HepG2 (cell line): ENCODE measurements around the gene ASGR1. TPM values are rescaled to one million over a fixed set of nuclear protein-coding genes. Genes with fewer than 3 reads are reported as not detected.

Experiments used
- ATF7 ChIP-seq, 2 experiments: fragments of 450-650 bp in 1 of 2; sonication (generic) in 1 of 2; formaldehyde crosslinking in 1 of 2; IDR thresholded peaks; 2 replicates each; pipeline versions ENCODE4 v1.4.0 to v1.6.1; 2016 to 2020; ENCODE audit warnings: antibody characterized with exemption in 1 of 2, mild to moderate bottlenecking in 1 of 2, missing genetic modification reagents in 1 of 2
- ELF4 ChIP-seq: sonication (generic); formaldehyde crosslinking; IDR thresholded peaks from 2 replicates; pipeline ENCODE4 v1.5.0; 2020; ENCODE audit warnings: missing genetic modification reagents, mild to moderate bottlenecking, moderate library complexity, borderline replicate concordance
- GABPA ChIP-seq, 2 experiments: IDR thresholded peaks; 2 replicates each; pipeline ENCODE4 v1.6.1; 2011 to 2016; ENCODE audit warnings: low read depth in 2 of 2, low read length in 1 of 2, missing biosample characterization in 1 of 2, missing genetic modification characterization in 1 of 2
- HMGA1 ChIP-seq: sonication (generic); formaldehyde crosslinking; conservative IDR thresholded peaks from 2 replicates; pipeline ENCODE4 v1.4.0; 2020; ENCODE audit warnings: missing genetic modification reagents
- HOXA3 ChIP-seq: sonication (generic); formaldehyde crosslinking; IDR thresholded peaks from 2 replicates; pipeline ENCODE4 v1.5.0; 2020; ENCODE audit warnings: missing genetic modification reagents
- MTA1 ChIP-seq: sonication (generic); formaldehyde crosslinking; IDR thresholded peaks from 2 replicates; pipeline ENCODE4 v1.4.0; 2020; ENCODE audit warnings: missing genetic modification reagents, mild to moderate bottlenecking, borderline replicate concordance
- MTF2 ChIP-seq: sonication (generic); formaldehyde crosslinking; IDR thresholded peaks from 2 replicates; pipeline ENCODE4 v1.5.0; 2020; ENCODE audit warnings: missing genetic modification reagents, borderline replicate concordance
- PHF8 ChIP-seq: sonication (generic); formaldehyde crosslinking; IDR thresholded peaks from 2 replicates; pipeline ENCODE4 v1.5.0; 2020; ENCODE audit warnings: missing genetic modification reagents
- PRMT3 ChIP-seq: sonication (generic); formaldehyde crosslinking; IDR thresholded peaks from 2 replicates; pipeline ENCODE4 v1.8.1; 2022; ENCODE audit warnings: low read depth, mild to moderate bottlenecking, moderate library complexity, missing genetic modification reagents, borderline replicate concordance
- RFX5 ChIP-seq: IDR thresholded peaks from 2 replicates; pipeline ENCODE4 v1.6.1; 2011; ENCODE audit warnings: low read depth, low read length, improper control_type of control experiment
- SAFB2 ChIP-seq: sonication (generic); formaldehyde crosslinking; IDR thresholded peaks from 2 replicates; pipeline ENCODE4 v1.5.1; 2020; ENCODE audit warnings: missing genetic modification reagents, low read depth, mild to moderate bottlenecking, borderline replicate concordance
- TBL1XR1 ChIP-seq: fragments of 150-350 bp; IDR thresholded peaks from 2 replicates; pipeline ENCODE4 v1.6.1; 2014; ENCODE audit warnings: borderline replicate concordance, low read length; ENCODE audit not compliant: partially characterized antibody
- TCF7 ChIP-seq: sonication (generic); IDR thresholded peaks from 2 replicates; pipeline ENCODE4 v1.6.1; 2016; ENCODE audit warnings: antibody characterized with exemption, low read depth
- XRCC5 ChIP-seq: fragments of 200-400 bp; formaldehyde crosslinking; optimal IDR thresholded peaks from 2 replicates; pipeline ENCODE3; 2017; ENCODE audit warnings: mild to moderate bottlenecking, low read length
- ZBTB1 ChIP-seq: sonication (generic); formaldehyde crosslinking; IDR thresholded peaks from 2 replicates; pipeline ENCODE4 v1.4.0; 2020; ENCODE audit warnings: missing genetic modification reagents, borderline replicate concordance
- ZNF296 ChIP-seq: sonication (generic); formaldehyde crosslinking; conservative IDR thresholded peaks from 2 replicates; pipeline ENCODE4 v1.5.0; 2020; ENCODE audit warnings: mild to moderate bottlenecking, missing genetic modification reagents
- ZNF607 ChIP-seq: sonication (generic); formaldehyde crosslinking; IDR thresholded peaks from 2 replicates; pipeline ENCODE4 v1.5.1; 2020; ENCODE audit warnings: missing genetic modification reagents, mild to moderate bottlenecking, borderline replicate concordance
- polyA plus RNA-seq, 8 experiments: library from polyadenylated mRNA; depleted of rRNA in 3 of 8; stranded (reverse) in 7 of 8; unstranded in 1 of 8; fragments of >200 nt; fragmentation: Illumina TruSeq in 4 of 8; extraction: Trizol in 4 of 8; gene quantifications; 2 replicates each; pipeline versions ENCODE4 v1.2.1 to v1.2.3, GENCODE V29; 2011 to 2016; ENCODE audit warnings: low read depth in 4 of 8, missing spikeins in 1 of 8, mixed read lengths in 1 of 8; ENCODE audit not compliant: insufficient read depth in 1 of 8
- total RNA-seq, 5 experiments: library from RNA; depleted of rRNA; stranded (reverse); fragments of >200 nt; fragmentation: Illumina TruSeq; extraction: Trizol; gene quantifications; 2 replicates each; pipeline ENCODE4 v1.2.3, GENCODE V29; 2016; ENCODE audit warnings: low read depth in 1 of 5
- TF ChIP-seq, protein P1 (sequence below): sonication (generic); formaldehyde crosslinking; IDR thresholded peaks from 2 replicates; pipeline ENCODE4 v1.4.0; 2020; ENCODE audit warnings: mild to moderate bottlenecking, missing genetic modification reagents
- TF ChIP-seq, protein P2 (sequence below): sonication (generic); formaldehyde crosslinking; IDR thresholded peaks from 2 replicates; pipeline ENCODE4 v1.4.0; 2020; ENCODE audit warnings: missing genetic modification reagents
- TF ChIP-seq, protein P3 (sequence below): sonication (generic); formaldehyde crosslinking; IDR thresholded peaks from 2 replicates; pipeline ENCODE4 v1.4.0; 2020; ENCODE audit warnings: missing genetic modification reagents, borderline replicate concordance
- TF ChIP-seq, protein P4 (sequence below): sonication (generic); formaldehyde crosslinking; IDR thresholded peaks from 2 replicates; pipeline ENCODE4 v1.8.0; 2023; ENCODE audit warnings: mild to moderate bottlenecking, missing genetic modification reagents

The ASGR1 gene
- total and polyA plus RNA-seq, 2 of the 13 experiments (the other 11 are each of a cell fraction or from before 2014, with no cell fraction given), result 353 to 796 TPM

DNA sequence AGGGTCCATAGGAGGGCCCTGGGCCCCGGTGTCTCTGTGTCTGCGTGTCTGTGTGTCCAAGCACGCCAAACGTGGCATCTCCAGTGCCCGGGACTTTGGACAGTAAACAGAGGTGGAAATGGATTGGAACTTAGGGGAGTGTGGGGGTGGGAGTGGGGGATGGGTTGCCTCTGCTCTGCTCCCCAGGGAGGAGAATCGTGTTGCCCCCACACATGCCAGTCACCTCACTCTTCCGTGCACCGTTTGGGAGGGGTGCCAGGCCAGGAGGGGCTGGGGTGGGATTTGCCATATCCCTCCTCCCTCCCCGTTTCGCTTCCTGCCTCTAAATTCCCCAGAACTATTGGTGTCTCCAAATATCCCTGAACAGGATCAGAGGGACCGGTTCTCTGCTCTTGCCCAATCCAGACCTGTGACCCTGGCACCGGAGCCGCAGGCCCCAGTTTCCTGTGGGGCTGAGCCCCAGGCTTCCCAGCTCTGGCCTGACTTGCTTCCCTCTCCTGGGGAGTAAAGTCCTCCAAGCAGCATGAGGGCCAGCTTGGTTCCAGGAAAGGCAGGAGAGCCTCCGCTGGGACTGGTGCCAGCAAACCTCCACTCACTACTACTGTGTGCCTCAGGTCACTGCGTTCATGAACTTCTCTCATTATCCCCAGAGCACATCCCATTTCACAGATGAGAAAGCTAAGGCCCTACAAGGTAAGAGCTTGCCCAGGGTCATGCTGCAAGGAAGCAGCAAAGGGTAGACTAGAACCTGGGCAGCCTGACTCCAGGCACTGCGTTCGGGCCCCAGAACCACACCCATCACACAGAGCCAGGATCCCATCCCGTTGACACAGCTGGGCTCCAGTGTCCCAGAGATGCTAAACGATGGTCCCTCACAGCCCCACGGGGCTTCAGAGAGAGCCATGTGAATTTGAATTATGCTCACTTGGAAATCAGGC lies at the start of gene ASGR1 (continued):
- TF ChIP-seq HOXA3 (CRISPR knock-in tag) (peak; percentile 73), MTF2 (CRISPR knock-in tag) (0 out of 2 replicates have a peak, but pooled peaks have one; percentile 52), ZBTB1 (CRISPR knock-in tag) (no peak), HMGA1 (CRISPR knock-in tag) (no peak), SAFB2 (peak; percentile 21; the same call in 1 of the 2 replicates), ELF4 (CRISPR knock-in tag) (0 out of 2 replicates have a peak, but pooled peaks have one; percentile 41), GABPA (IDR thresholded peaks at IDR 0.05; ENCODE audit: low read depth, low read length) (no peak), GABPA (CRISPR knock-in tag; IDR thresholded peaks at IDR 0.05; ENCODE audit: low read depth) (peak; percentile 50; the same call in 1 of the 2 replicates), ZNF296 (CRISPR knock-in tag) (no peak; the same call in 1 of the 2 replicates), TCF7 (peak; percentile 94), PHF8 (CRISPR knock-in tag) (peak; percentile 57), MTA1 (CRISPR knock-in tag) (peak; percentile 67; the same call in 1 of the 2 replicates), ZNF607 (CRISPR knock-in tag) (0 out of 2 replicates have a peak, but pooled peaks have one; percentile 70), XRCC5 (peak; percentile 93), PRMT3 (no peak), RFX5 (0 out of 2 replicates have a peak, but pooled peaks have one; percentile 37), ATF7 (IDR thresholded peaks at IDR 0.05) (no peak), ATF7 (CRISPR knock-in tag; IDR thresholded peaks at IDR 0.05) (0 out of 2 replicates have a peak, but pooled peaks have one; percentile 21), TBL1XR1 (no peak)
- TF ChIP-seq, protein P1, sequence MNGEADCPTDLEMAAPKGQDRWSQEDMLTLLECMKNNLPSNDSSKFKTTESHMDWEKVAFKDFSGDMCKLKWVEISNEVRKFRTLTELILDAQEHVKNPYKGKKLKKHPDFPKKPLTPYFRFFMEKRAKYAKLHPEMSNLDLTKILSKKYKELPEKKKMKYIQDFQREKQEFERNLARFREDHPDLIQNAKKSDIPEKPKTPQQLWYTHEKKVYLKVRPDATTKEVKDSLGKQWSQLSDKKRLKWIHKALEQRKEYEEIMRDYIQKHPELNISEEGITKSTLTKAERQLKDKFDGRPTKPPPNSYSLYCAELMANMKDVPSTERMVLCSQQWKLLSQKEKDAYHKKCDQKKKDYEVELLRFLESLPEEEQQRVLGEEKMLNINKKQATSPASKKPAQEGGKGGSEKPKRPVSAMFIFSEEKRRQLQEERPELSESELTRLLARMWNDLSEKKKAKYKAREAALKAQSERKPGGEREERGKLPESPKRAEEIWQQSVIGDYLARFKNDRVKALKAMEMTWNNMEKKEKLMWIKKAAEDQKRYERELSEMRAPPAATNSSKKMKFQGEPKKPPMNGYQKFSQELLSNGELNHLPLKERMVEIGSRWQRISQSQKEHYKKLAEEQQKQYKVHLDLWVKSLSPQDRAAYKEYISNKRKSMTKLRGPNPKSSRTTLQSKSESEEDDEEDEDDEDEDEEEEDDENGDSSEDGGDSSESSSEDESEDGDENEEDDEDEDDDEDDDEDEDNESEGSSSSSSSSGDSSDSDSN, result peak; percentile 95
- TF ChIP-seq, protein P2, sequence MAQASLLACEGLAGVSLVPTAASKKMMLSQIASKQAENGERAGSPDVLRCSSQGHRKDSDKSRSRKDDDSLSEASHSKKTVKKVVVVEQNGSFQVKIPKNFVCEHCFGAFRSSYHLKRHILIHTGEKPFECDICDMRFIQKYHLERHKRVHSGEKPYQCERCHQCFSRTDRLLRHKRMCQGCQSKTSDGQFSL (CRISPR knock-in tag), result peak; percentile 58; the same call in 1 of the 2 replicates
- TF ChIP-seq, protein P3, sequence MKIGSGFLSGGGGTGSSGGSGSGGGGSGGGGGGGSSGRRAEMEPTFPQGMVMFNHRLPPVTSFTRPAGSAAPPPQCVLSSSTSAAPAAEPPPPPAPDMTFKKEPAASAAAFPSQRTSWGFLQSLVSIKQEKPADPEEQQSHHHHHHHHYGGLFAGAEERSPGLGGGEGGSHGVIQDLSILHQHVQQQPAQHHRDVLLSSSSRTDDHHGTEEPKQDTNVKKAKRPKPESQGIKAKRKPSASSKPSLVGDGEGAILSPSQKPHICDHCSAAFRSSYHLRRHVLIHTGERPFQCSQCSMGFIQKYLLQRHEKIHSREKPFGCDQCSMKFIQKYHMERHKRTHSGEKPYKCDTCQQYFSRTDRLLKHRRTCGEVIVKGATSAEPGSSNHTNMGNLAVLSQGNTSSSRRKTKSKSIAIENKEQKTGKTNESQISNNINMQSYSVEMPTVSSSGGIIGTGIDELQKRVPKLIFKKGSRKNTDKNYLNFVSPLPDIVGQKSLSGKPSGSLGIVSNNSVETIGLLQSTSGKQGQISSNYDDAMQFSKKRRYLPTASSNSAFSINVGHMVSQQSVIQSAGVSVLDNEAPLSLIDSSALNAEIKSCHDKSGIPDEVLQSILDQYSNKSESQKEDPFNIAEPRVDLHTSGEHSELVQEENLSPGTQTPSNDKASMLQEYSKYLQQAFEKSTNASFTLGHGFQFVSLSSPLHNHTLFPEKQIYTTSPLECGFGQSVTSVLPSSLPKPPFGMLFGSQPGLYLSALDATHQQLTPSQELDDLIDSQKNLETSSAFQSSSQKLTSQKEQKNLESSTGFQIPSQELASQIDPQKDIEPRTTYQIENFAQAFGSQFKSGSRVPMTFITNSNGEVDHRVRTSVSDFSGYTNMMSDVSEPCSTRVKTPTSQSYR (CRISPR knock-in tag), result peak; percentile 97
- TF ChIP-seq, protein P4, sequence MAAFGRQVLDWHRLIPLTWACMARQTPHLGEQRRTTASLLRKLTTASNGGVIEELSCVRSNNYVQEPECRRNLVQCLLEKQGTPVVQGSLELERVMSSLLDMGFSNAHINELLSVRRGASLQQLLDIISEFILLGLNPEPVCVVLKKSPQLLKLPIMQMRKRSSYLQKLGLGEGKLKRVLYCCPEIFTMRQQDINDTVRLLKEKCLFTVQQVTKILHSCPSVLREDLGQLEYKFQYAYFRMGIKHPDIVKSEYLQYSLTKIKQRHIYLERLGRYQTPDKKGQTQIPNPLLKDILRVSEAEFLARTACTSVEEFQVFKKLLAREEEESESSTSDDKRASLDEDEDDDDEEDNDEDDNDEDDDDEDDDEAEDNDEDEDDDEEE (CRISPR knock-in tag), result 0 out of 2 replicates have a peak, but pooled peaks have one; percentile 11
